Osteoblast (primary cell): Measurements from ENCODE around the gene TMEFF1. TPM values are rescaled to one million over a fixed set of nuclear protein-coding genes. Genes with fewer than 3 reads are reported as not detected.

ENCODE experiments used
- DNase-seq: peaks from one replicate; pipeline ENCODE4 v3.0.0; 2011; ENCODE audit warnings: low spot score, mixed read lengths; ENCODE audit not compliant: insufficient read length; ENCODE audit errors: missing footprints
- H2AFZ ChIP-seq: 2 replicates; pipeline ENCODE4 v1.6.0; 2011; ENCODE audit warnings: mild to moderate bottlenecking, low read length
- H3K27ac ChIP-seq: 2 replicates; pipeline ENCODE4 v1.5.1; 2011; ENCODE audit warnings: mild to moderate bottlenecking, low read depth, low read length, moderate library complexity
- H3K27me3 ChIP-seq: 2 replicates; pipeline ENCODE4 v1.6.0; 2012; ENCODE audit warnings: mild to moderate bottlenecking, control low read depth, inconsistent platforms, low read length, moderate library complexity; ENCODE audit not compliant: insufficient read depth
- H3K36me3 ChIP-seq: 2 replicates; pipeline ENCODE4 v1.5.1; 2011; ENCODE audit warnings: mild to moderate bottlenecking, low read length, control low read depth, moderate library complexity; ENCODE audit not compliant: insufficient read depth
- H3K4me1 ChIP-seq: 2 replicates; pipeline ENCODE4 v1.5.1; 2011; ENCODE audit warnings: mild to moderate bottlenecking, low read length, control low read depth, moderate library complexity; ENCODE audit not compliant: insufficient read depth
- H3K4me2 ChIP-seq: 2 replicates; pipeline ENCODE4 v1.6.0; 2011; ENCODE audit warnings: mild to moderate bottlenecking, low read length; ENCODE audit not compliant: insufficient read depth
- H3K4me3 ChIP-seq: fragments of 200-600 bp; sonication (generic); 3 replicates; pipeline ENCODE4 v1.5.1; 2012; ENCODE audit warnings: mild to moderate bottlenecking, low read length, inconsistent platforms; ENCODE audit not compliant: insufficient read depth
- H3K79me2 ChIP-seq: 2 replicates; pipeline ENCODE4 v1.6.0; 2012; ENCODE audit warnings: mild to moderate bottlenecking, low read length, control low read depth, inconsistent platforms; ENCODE audit not compliant: insufficient read depth
- H3K9me3 ChIP-seq: 2 replicates; pipeline ENCODE4 v1.5.1; 2011; ENCODE audit warnings: low read depth, low read length, control low read depth
- H4K20me1 ChIP-seq: 2 replicates; pipeline ENCODE4 v1.6.0; 2012; ENCODE audit warnings: mild to moderate bottlenecking, low read length, control low read depth; ENCODE audit not compliant: insufficient read depth
- CTCF ChIP-seq: IDR thresholded peaks from 2 replicates; pipeline ENCODE4 v1.5.1; 2011; ENCODE audit warnings: mild to moderate bottlenecking, low read depth, low read length, moderate library complexity; ENCODE audit errors: extremely low read depth
- total RNA-seq: library from RNA; depleted of rRNA; stranded (reverse); fragments of >200 nt; gene quantifications from 2 replicates; pipeline ENCODE4 v1.2.3, GENCODE V29; 2012

The TMEFF1 gene
- total RNA-seq, 1 donor = 0.72 TPM

GRCh38 chr9:100600521-100601079, 127.7 kb downstream of the TMEFF1 start:
- Histone ChIP-seq H3K4me1 (peaks cover 8% of the 10 kb centered on the region), H3K79me2 (no peaks in the 10 kb centered on the region), H3K4me2 (no peak overlapping the region), H3K4me3 (no peak overlapping the region), H2AFZ (no peak overlapping the region), H4K20me1 (no peaks in the 10 kb centered on the region), H3K27ac (no peak overlapping the region), H3K27me3 (peaks cover 4% of the 10 kb centered on the region), H3K36me3 (no peaks in the 10 kb centered on the region), H3K9me3 (no peaks in the 10 kb centered on the region)
- no peak for DNase-seq
- no peak for TF ChIP-seq CTCF

- peak; percentile 80 for TF ChIP-seq CTCF
- Histone ChIP-seq H3K27ac (no peak overlapping the region), H3K4me3 (no peak overlapping the region), H4K20me1 (no peaks in the 10 kb centered on the region), H3K36me3 (no peaks in the 10 kb centered on the region), H3K27me3 (peaks cover 4% of the 10 kb centered on the region), H3K79me2 (no peaks in the 10 kb centered on the region), H3K9me3 (no peaks in the 10 kb centered on the region), H2AFZ (no peak overlapping the region), H3K4me1 (peaks cover 8% of the 10 kb centered on the region), H3K4me2 (no peak overlapping the region)
- DNase-seq = peak; percentile 56
These were observed 128.3 kb downstream of the TMEFF1 start for GRCh38 chr9:100601216-100601615.

GRCh38 chr9:100602342-100602801, 129.4 kb downstream of the TMEFF1 start:
- peaks cover 8% of the 10 kb centered on the region for H3K4me1 ChIP-seq
- H3K4me2 ChIP-seq = no peak overlapping the region
- no peaks in the 10 kb centered on the region for H3K9me3 ChIP-seq
- no peak overlapping the region for H2AFZ ChIP-seq
- no peaks in the 10 kb centered on the region for H3K36me3 ChIP-seq
- no peaks in the 10 kb centered on the region for H4K20me1 ChIP-seq
- DNase-seq = no peak
- no peaks in the 10 kb centered on the region for H3K79me2 ChIP-seq
- no peaks in the 10 kb centered on the region for H3K27me3 ChIP-seq
- TF ChIP-seq CTCF = peak; percentile 72
- H3K27ac ChIP-seq = no peak overlapping the region
- H3K4me3 ChIP-seq = no peak overlapping the region

- Histone ChIP-seq H4K20me1 (no peaks in the 10 kb centered on the region), H2AFZ (no peak overlapping the region), H3K4me3 (no peak overlapping the region), H3K36me3 (no peaks in the 10 kb centered on the region), H3K4me1 (no peaks in the 10 kb centered on the region), H3K27me3 (no peaks in the 10 kb centered on the region), H3K9me3 (no peaks in the 10 kb centered on the region), H3K27ac (no peak overlapping the region), H3K79me2 (no peaks in the 10 kb centered on the region), H3K4me2 (no peak overlapping the region)
- no peak for DNase-seq
- no peak for TF ChIP-seq CTCF
These were observed 132.5 kb downstream of the TMEFF1 start for GRCh38 chr9:100605405-100605804.
